Coronary artery (tissue), 2 donors: ENCODE data around the gene DEGS2.

ENCODE experiments used
- DNase-seq: peaks from one replicate; pipeline ENCODE4 v3.0.0-alpha.2; 2017; ENCODE audit warnings: low spot score
- H3K27ac ChIP-seq, 2 donors: fragments of 200-600 bp; sonication (generic); one replicate each; pipeline ENCODE4 v1.5.1; 2016 to 2019
- H3K4me3 ChIP-seq: fragments of 200-600 bp; sonication (generic); 2 replicates; pipeline ENCODE4 v1.5.1; 2016; ENCODE audit warnings: mild to moderate bottlenecking, moderate library complexity
- CTCF ChIP-seq: fragments of 200-600 bp; sonication (generic); IDR thresholded peaks from one replicate; pipeline ENCODE4 v1.5.1; 2019; ENCODE audit warnings: antibody characterized with exemption

DEGS2 gene

GRCh38 chr14:100150932-100151587 is 8.4 kb downstream of the DEGS2 start:
- no peak overlapping the region for H3K27ac ChIP-seq
- TF ChIP-seq CTCF: no peak
- no peak for DNase-seq
- H3K4me3 ChIP-seq: no peak overlapping the region

GRCh38 chr14:100149851-100150611 is 9.4 kb downstream of the DEGS2 start:
- no peak for TF ChIP-seq CTCF
- Histone ChIP-seq H3K27ac (no peak overlapping the region), H3K4me3 (no peak overlapping the region)
- no peak for DNase-seq

GRCh38 chr14:100148837-100149731 is 10.4 kb downstream of the DEGS2 start:
- no peak for TF ChIP-seq CTCF
- Histone ChIP-seq H3K27ac (no peak overlapping the region), H3K4me3 (no peak overlapping the region)
- no peak for DNase-seq

- no peak for DNase-seq
- H3K4me3 ChIP-seq: no peak overlapping the region
- TF ChIP-seq CTCF: no peak
- H3K27ac ChIP-seq: no peak overlapping the region
Measured at GRCh38 chr14:100147691-100148464, 11.6 kb downstream of the DEGS2 start.

GRCh38 chr14:100147181-100147631 is 12.2 kb downstream of the DEGS2 start:
- no peak for DNase-seq

More at GRCh38 chr14:100147181-100147631, 12.2 kb downstream of the DEGS2 start:
- no peak overlapping the region for H3K4me3 ChIP-seq
- no peak for TF ChIP-seq CTCF
- no peak overlapping the region for H3K27ac ChIP-seq
